Measurements from ENCODE around the gene DELE1. TPM values are rescaled to one million over a fixed set of nuclear protein-coding genes. Genes with fewer than 3 reads are reported as not detected.

The DELE1 gene
- polyA plus RNA-seq, 6 donors from 2014 or later: 39.1 to 51.1 (median 44.1) TPM

GRCh38 chr5:141941307-141941706 is 17.6 kb downstream of the DELE1 start:
- Mint-ChIP-seq H3K36me3 (no peaks in the 10 kb centered on the region), H3K27me3 (no peaks in the 10 kb centered on the region), H3K4me1 (no peaks in the 10 kb centered on the region), H3K9me3 (no peaks in the 10 kb centered on the region), H3K4me3 (no peak overlapping the region), H3K27ac (peak overlapping the region in 4 of 6 donors; percentile 6 to 68 (median 32))
- DNase-seq (no peak), ATAC-seq (ENCODE audit: low read depth in 2 of 2) (no peak)

GRCh38 chr5:141941779-141942178 is 18.1 kb downstream of the DELE1 start:
- peak overlapping the region in 1 of 6 donors; percentile 43 for H3K27ac Mint-ChIP-seq
- H3K36me3 Mint-ChIP-seq: no peaks in the 10 kb centered on the region
- ATAC-seq (ENCODE audit: low read depth in 2 of 2): no peak

GRCh38 chr5:141942185-141942857 is 18.6 kb downstream of the DELE1 start:
- H3K4me3 Mint-ChIP-seq: no peak overlapping the region
- no peaks in the 10 kb centered on the region for H3K4me1 Mint-ChIP-seq
- no peak for ATAC-seq (ENCODE audit: low read depth in 2 of 2)
- peak overlapping the region in 1 of 6 donors; percentile 43 for H3K27ac Mint-ChIP-seq
- no peaks in the 10 kb centered on the region for H3K36me3 Mint-ChIP-seq
- no peak for DNase-seq
- no peaks in the 10 kb centered on the region for H3K27me3 Mint-ChIP-seq
- no peaks in the 10 kb centered on the region for H3K9me3 Mint-ChIP-seq

More at GRCh38 chr5:141941779-141942178, 18.1 kb downstream of the DELE1 start:
- no peaks in the 10 kb centered on the region for H3K4me1 Mint-ChIP-seq
- no peaks in the 10 kb centered on the region for H3K27me3 Mint-ChIP-seq
- no peak overlapping the region for H3K4me3 Mint-ChIP-seq
- H3K9me3 Mint-ChIP-seq: no peaks in the 10 kb centered on the region
- no peak for DNase-seq

GRCh38 chr5:141944076-141944475 is 20.4 kb downstream of the DELE1 start:
- DNase-seq: no peak
- no peak overlapping the region for H3K4me3 Mint-ChIP-seq
- H3K4me1 Mint-ChIP-seq: no peaks in the 10 kb centered on the region
- no peaks in the 10 kb centered on the region for H3K36me3 Mint-ChIP-seq
- H3K27ac Mint-ChIP-seq: no peak overlapping the region
- no peak for ATAC-seq (ENCODE audit: low read depth in 2 of 2)
- H3K27me3 Mint-ChIP-seq: no peaks in the 10 kb centered on the region
- H3K9me3 Mint-ChIP-seq: no peaks in the 10 kb centered on the region

GRCh38 chr5:141945511-141946051 is 21.9 kb downstream of the DELE1 start:
- no peaks in the 10 kb centered on the region for H3K36me3 Mint-ChIP-seq
- H3K27me3 Mint-ChIP-seq: no peaks in the 10 kb centered on the region
- H3K9me3 Mint-ChIP-seq: no peaks in the 10 kb centered on the region
- no peaks in the 10 kb centered on the region for H3K4me1 Mint-ChIP-seq
- H3K27ac Mint-ChIP-seq: peak overlapping the region in 1 of 6 donors; percentile 53
- DNase-seq (no peak), ATAC-seq (ENCODE audit: low read depth in 2 of 2) (no peak)
- H3K4me3 Mint-ChIP-seq: no peak overlapping the region

- Mint-ChIP-seq H3K4me3 (no peak overlapping the region), H3K27ac (no peak overlapping the region), H3K36me3 (no peaks in the 10 kb centered on the region), H3K27me3 (peaks cover 0 to 6% (median 0%) of the 10 kb centered on the region in 3 donors), H3K4me1 (peaks cover 4 to 7% (median 6%) of the 10 kb centered on the region in 3 donors), H3K9me3 (no peaks in the 10 kb centered on the region)
- no peak for DNase-seq
- no peak for ATAC-seq (ENCODE audit: low read depth in 2 of 2)
Measured at GRCh38 chr5:141947316-141947715, 23.6 kb downstream of the DELE1 start.

- no peak overlapping the region for H3K27ac Mint-ChIP-seq
- H3K9me3 Mint-ChIP-seq: no peaks in the 10 kb centered on the region
- DNase-seq: no peak
- H3K4me3 Mint-ChIP-seq: no peak overlapping the region
- no peak for ATAC-seq (ENCODE audit: low read depth in 2 of 2)
- H3K36me3 Mint-ChIP-seq: no peaks in the 10 kb centered on the region
- peaks cover 4 to 7% (median 6%) of the 10 kb centered on the region in 3 donors for H3K4me1 Mint-ChIP-seq
- H3K27me3 Mint-ChIP-seq: peaks cover 0 to 7% (median 0%) of the 10 kb centered on the region in 3 donors
Measured at GRCh38 chr5:141948812-141949211, 25.1 kb downstream of the DELE1 start.

- Mint-ChIP-seq H3K4me1 (peaks cover 4 to 7% (median 6%) of the 10 kb centered on the region in 3 donors), H3K27ac (no peak overlapping the region), H3K36me3 (no peaks in the 10 kb centered on the region), H3K4me3 (no peak overlapping the region), H3K9me3 (no peaks in the 10 kb centered on the region), H3K27me3 (peaks cover 0 to 7% (median 0%) of the 10 kb centered on the region in 3 donors)
- ATAC-seq (ENCODE audit: low read depth in 2 of 2) (no peak), DNase-seq (no peak)
Measured at GRCh38 chr5:141949511-141949910, 25.8 kb downstream of the DELE1 start.

- Mint-ChIP-seq H3K27ac (no peak overlapping the region), H3K9me3 (no peaks in the 10 kb centered on the region), H3K4me1 (peaks cover 4 to 7% (median 6%) of the 10 kb centered on the region in 3 donors), H3K27me3 (peaks cover 0 to 7% (median 0%) of the 10 kb centered on the region in 3 donors), H3K36me3 (no peaks in the 10 kb centered on the region), H3K4me3 (no peak overlapping the region)
- DNase-seq: no peak
- ATAC-seq (ENCODE audit: low read depth in 2 of 2): no peak
Measured at GRCh38 chr5:141950207-141951005, 26.7 kb downstream of the DELE1 start.

- H3K4me1 Mint-ChIP-seq: peaks cover 4 to 7% (median 6%) of the 10 kb centered on the region in 3 donors
- H3K27ac Mint-ChIP-seq: no peak overlapping the region
Measured at GRCh38 chr5:141951332-141951781, 27.7 kb downstream of the DELE1 start.

GRCh38 chr5:141952020-141952419 is 28.3 kb downstream of the DELE1 start:
- ATAC-seq (ENCODE audit: low read depth in 2 of 2) (no peak), DNase-seq (no peak)
- Mint-ChIP-seq H3K27ac (no peak overlapping the region), H3K27me3 (peaks cover 0 to 7% (median 0%) of the 10 kb centered on the region in 3 donors), H3K36me3 (no peaks in the 10 kb centered on the region), H3K4me1 (peaks cover 4 to 7% (median 6%) of the 10 kb centered on the region in 3 donors), H3K9me3 (no peaks in the 10 kb centered on the region), H3K4me3 (no peak overlapping the region)

More at GRCh38 chr5:141951332-141951781, 27.7 kb downstream of the DELE1 start:
- no peaks in the 10 kb centered on the region for H3K36me3 Mint-ChIP-seq
- peaks cover 0 to 7% (median 0%) of the 10 kb centered on the region in 3 donors for H3K27me3 Mint-ChIP-seq
- DNase-seq: no peak
- H3K9me3 Mint-ChIP-seq: no peaks in the 10 kb centered on the region
- ATAC-seq (ENCODE audit: low read depth in 2 of 2): peak; percentile 76 to 82
- peak overlapping the region in 1 of 8 donors; percentile 34 for H3K4me3 Mint-ChIP-seq

GRCh38 chr5:141954194-141954593 is 30.5 kb downstream of the DELE1 start:
- Mint-ChIP-seq H3K4me3 (no peak overlapping the region), H3K27me3 (peaks cover 0 to 17% (median 13%) of the 10 kb centered on the region in 3 donors), H3K9me3 (no peaks in the 10 kb centered on the region), H3K36me3 (no peaks in the 10 kb centered on the region), H3K4me1 (peaks cover 14 to 15% (median 14%) of the 10 kb centered on the region in 3 donors), H3K27ac (peak overlapping the region in 2 of 6 donors; percentile 49 to 85)
- ATAC-seq (ENCODE audit: low read depth in 2 of 2): peak; percentile 27 to 28
- no peak for DNase-seq

GRCh38 chr5:141957367-141957996 is 33.8 kb downstream of the DELE1 start:
- peak overlapping the region in 1 of 8 donors; percentile 40 for H3K4me3 Mint-ChIP-seq
- DNase-seq (no peak), ATAC-seq (ENCODE audit: low read depth in 2 of 2) (no peak)
- H3K27me3 Mint-ChIP-seq: peaks cover 0 to 25% (median 17%) of the 10 kb centered on the region in 3 donors
- H3K27ac Mint-ChIP-seq: no peak overlapping the region
- H3K36me3 Mint-ChIP-seq: no peaks in the 10 kb centered on the region
- peaks cover 21 to 28% (median 27%) of the 10 kb centered on the region in 3 donors for H3K4me1 Mint-ChIP-seq
- H3K9me3 Mint-ChIP-seq: no peaks in the 10 kb centered on the region
